Body of pancreas (tissue), 4 donors: ENCODE results near the gene ATP10D.

Source experiments
- CTCF ChIP-seq, 7 experiments: fragments of 450-650 bp in 4 of 7; fragments of 200-600 bp in 3 of 7; sonication (generic) in 3 of 7; IDR thresholded peaks; one replicate each; pipeline ENCODE4 v1.5.1; 2016 to 2019; ENCODE audit warnings: antibody characterized with exemption in 7 of 7
- POLR2A ChIP-seq, 3 donors: fragments of 450-650 bp; IDR thresholded peaks; one replicate each; pipeline ENCODE4 v1.6.1; 2016; ENCODE audit warnings: antibody characterized with exemption in 3 of 3, mild to moderate bottlenecking in 2 of 3

GRCh38 chr4:47598320-47598719, 113.2 kb downstream of the ATP10D start:
- TF ChIP-seq CTCF (IDR thresholded peaks at IDR 0.05) (no peak), POLR2A (IDR thresholded peaks at IDR 0.05) (no peak)
